ENCODE results near the gene MACROD2.

GRCh38 chr20:14536738-14537137, 541.4 kb downstream of the MACROD2 start:
- TF ChIP-seq CTCF (conservative IDR thresholded peaks at IDR 0.05; ENCODE audit: low read depth, low read length) (no peak), EZH2 (IDR thresholded peaks at IDR 0.05; ENCODE audit: borderline replicate concordance, low read depth, low read length, poor library complexity, severe bottlenecking) (no peak)
